G401 (cell line): ENCODE measurements around the gene DHX38. TPM values are rescaled to one million over a fixed set of nuclear protein-coding genes. Genes with fewer than 3 reads are reported as not detected.
A peak's percentile ranks its signal among the peaks of the same experiment; 100 is the strongest.

ENCODE experiments used
- DNase-seq: peaks from one replicate; pipeline ENCODE4 v3.0.0-alpha.2; 2015; ENCODE audit warnings: low spot score
- in situ Hi-C: cut with HindIII; loops from 2 replicates; pipeline ENCODE4 v1.10.0; 2016; ENCODE audit warnings: low sequenced_read_pairs, mixed read lengths
- total RNA-seq: library from RNA; depleted of rRNA; stranded (reverse); fragments of >200 nt; shearing (Covaris generic); gene quantifications from 2 replicates; pipeline ENCODE4 v1.2.3, GENCODE V29; 2014; rRNA removed

Gene DHX38
- total RNA-seq, 1 experiment from 2014 or later, result 71.0 TPM

DNA sequence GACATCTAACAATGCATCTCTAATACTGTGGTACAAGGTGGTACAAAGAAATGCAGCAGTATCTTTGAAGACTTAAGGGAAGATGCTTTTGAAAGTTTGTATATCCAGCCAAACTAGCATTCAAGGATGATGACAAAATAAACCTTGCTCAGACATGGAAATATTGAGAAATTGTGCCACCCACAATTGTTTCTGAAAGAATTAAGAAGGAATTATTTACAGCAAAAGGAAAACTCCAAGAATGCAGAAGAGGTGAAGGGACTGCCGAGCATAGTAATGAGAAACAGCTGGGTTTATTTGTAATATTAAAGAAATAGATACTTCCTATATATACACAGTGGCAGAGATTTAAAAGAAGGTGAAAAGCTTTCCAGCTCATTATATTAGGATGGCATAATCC is 48.8 kb downstream of the DHX38 start:
- in situ Hi-C loops, result no loop called here
- DNase-seq, result no peak

DNA sequence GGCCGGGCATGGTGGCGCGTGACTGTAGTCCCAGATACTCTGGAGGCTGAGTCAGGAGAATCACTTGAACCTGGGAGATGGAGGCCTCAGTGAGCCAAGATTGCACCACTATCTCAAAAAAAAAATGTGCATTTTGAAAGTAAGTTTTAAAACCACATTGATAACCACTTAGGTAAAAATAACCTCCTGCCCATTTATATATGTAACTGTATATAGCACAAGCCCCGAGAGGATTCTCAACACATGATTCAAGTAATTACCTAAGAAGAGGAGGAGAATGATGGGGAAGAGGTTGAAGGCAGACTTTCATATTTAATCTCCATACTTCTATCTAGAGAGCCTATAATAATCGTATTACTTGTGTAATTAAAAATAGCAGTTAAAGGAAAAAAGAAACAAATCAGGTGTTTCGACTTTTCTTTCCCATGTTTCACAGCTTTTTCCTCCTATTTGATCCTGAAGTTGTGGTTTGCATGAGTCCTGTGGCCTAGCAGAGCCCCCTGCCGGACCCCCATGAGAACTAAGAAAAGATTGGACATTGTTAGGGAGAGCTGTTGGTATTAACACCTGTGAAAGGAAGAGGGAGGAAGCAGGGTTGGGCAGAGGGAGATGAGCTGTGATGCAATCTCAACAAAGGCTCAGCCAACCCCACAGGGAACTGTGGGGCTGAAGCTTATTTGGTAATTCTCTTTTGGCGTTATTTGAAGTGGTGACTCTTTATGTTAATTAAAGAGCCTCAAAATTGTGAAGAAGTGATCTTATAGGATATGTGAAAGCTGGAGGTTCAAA is 56.2 kb downstream of the DHX38 start:
- in situ Hi-C loops, result no loop called here
- DNase-seq, result peak; percentile 17

DNA sequence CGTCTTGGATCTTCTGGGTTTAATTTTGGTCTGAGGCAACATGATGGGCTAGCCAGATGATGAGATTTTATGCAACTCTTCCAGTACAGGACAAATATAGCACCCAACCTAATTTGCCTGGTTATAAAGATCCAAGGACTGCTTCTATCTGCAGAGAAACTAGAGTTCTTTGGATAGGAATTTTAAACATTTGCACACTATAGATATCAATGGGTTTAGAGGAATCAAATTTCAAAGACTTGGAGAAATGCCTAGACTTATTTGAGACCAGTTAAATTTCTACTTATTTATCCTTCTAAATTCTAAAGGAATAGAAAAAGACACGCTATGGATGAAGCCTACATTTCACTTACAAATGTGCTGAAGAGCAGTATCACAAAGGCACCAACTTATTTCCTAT is 65.7 kb downstream of the DHX38 start:
- in situ Hi-C loops, result no loop called here
- no peak for DNase-seq

DNA sequence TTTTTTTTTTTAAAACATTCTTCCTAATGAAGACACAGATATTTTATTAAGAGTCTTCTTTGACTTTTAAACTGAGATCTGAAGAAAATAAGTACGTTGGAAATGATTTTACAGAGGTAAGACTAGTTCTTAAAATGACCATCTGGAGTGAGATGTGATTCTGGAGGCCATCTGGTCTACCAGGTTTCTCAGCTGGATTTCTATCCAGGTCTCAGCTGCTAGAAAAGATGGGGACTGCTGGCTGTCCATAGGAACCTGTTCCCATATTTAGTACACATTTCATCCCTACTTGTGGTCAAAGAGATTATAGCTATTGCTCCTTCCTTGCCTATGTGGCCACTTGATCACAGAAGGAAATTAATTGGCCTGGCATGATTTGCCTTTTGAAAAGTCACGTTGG is 66.2 kb downstream of the DHX38 start:
- peak; percentile 29 for DNase-seq
- in situ Hi-C loops, result no loop called here

DNA sequence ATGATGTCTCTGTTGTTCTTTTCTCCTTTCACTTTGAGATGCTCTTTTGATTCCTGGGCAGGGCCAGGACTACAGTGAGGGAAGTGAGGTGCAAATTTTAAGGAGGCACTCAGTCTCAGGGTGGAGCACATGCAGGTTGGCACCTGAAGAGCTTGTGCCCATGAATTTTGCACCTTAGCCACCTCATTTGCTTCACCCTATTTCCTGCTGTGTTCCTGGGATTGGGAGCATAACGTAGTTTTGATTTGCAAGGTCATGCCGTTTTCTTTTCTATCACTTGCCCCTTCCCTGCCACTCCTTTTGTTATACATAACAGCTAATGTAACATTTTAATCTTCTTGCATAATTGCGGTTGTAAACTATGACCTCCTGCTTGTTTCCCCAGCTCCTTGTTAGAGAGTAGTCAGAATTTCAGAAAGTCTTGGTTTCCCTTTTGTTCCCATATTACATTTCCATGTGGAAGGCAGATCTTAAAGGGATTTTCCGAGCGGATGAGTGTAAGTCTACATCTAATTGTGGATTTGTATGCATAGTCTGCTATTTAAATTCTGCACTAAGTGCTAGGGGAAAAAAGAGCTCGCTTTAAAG is 68.6 kb downstream of the DHX38 start:
- DNase-seq, result no peak
- in situ Hi-C loops, result no loop called here

Other genes with a start within 250 kb of the DHX38 start
- gene ATXN1L, start 247.9 kb upstream of the DHX38 start, total RNA-seq, result 5.7 and 6.8 TPM in 2 replicates
- gene ZNF821, start 209.7 kb upstream of the DHX38 start, total RNA-seq, result 24.7 and 27.7 TPM in 2 replicates
- 162 and 187 TPM in 2 replicates for gene IST1, start 198.3 kb upstream of the DHX38 start, total RNA-seq
- gene PKD1L3, start 93.4 kb upstream of the DHX38 start, total RNA-seq, result not detected in 2 replicates
- gene DHODH, start 85.1 kb upstream of the DHX38 start, total RNA-seq, result 8.4 and 24.5 TPM in 2 replicates
- not detected in 2 replicates for gene HP, start 39.3 kb upstream of the DHX38 start, total RNA-seq
- not detected in 2 replicates for gene HPR, start 30.6 kb upstream of the DHX38 start, total RNA-seq
- 17.0 and 27.5 TPM in 2 replicates for gene TXNL4B, start 227 bp upstream of the DHX38 start, total RNA-seq
- 1.1 and 13.4 TPM in 2 replicates for gene PMFBP1, start 78.3 kb downstream of the DHX38 start, total RNA-seq